Keratinocyte (primary cell): ENCODE data around the gene DMGDH. TPM values are rescaled to one million over a fixed set of nuclear protein-coding genes. Genes with fewer than 3 reads are reported as not detected.

ENCODE experiments used
- DNase-seq: peaks from one replicate; pipeline ENCODE4 v3.0.0-alpha.2; 2011; ENCODE audit warnings: low read depth, missing footprints, low spot score
- FAIRE-seq: peaks from 2 replicates; lab custom pipeline; 2011; peaks lifted over from hg19 to GRCh38; lab: Jason Lieb, UNC
- H2AFZ ChIP-seq: 2 replicates; pipeline ENCODE4 v1.6.0; 2012; ENCODE audit warnings: low read length, control low read depth, inconsistent platforms; ENCODE audit not compliant: control insufficient read depth
- H3K27ac ChIP-seq: 2 replicates; pipeline ENCODE4 v1.5.1; 2011; ENCODE audit warnings: low read length; ENCODE audit not compliant: control insufficient read depth, insufficient read depth
- H3K27me3 ChIP-seq: 3 replicates; pipeline ENCODE4 v1.6.0; 2011; ENCODE audit warnings: low read length; ENCODE audit not compliant: control insufficient read depth, insufficient read depth; ENCODE audit errors: extremely low read depth
- H3K36me3 ChIP-seq, 2 experiments: 2 replicates in 1 of 2; 3 replicates in 1 of 2; pipeline ENCODE4 v1.5.1; 2011; ENCODE audit warnings: low read length in 2 of 2, mild to moderate bottlenecking in 1 of 2; ENCODE audit not compliant: control insufficient read depth in 2 of 2, insufficient read depth in 2 of 2; ENCODE audit errors: extremely low read depth in 1 of 2
- H3K4me1 ChIP-seq: 3 replicates; pipeline ENCODE4 v1.5.1; 2011; ENCODE audit warnings: low read length; ENCODE audit not compliant: control insufficient read depth, insufficient read depth; ENCODE audit errors: extremely low read depth
- H3K4me2 ChIP-seq: 3 replicates; pipeline ENCODE4 v1.6.0; 2011; ENCODE audit warnings: low read depth, low read length; ENCODE audit not compliant: control insufficient read depth, insufficient read depth; ENCODE audit errors: extremely low read depth
- H3K4me3 ChIP-seq, 3 experiments: fragments of 200-600 bp in 1 of 3; sonication (generic) in 1 of 3; 2 replicates in 2 of 3; 3 replicates in 1 of 3; pipeline ENCODE4 v1.5.1; 2011 to 2016; ENCODE audit warnings: low read length in 3 of 3, mild to moderate bottlenecking in 3 of 3, control low read depth in 2 of 3, inconsistent platforms in 1 of 3, low read depth in 1 of 3, mixed read lengths in 1 of 3, mixed run types in 1 of 3, moderate library complexity in 1 of 3; ENCODE audit not compliant: control insufficient read depth in 2 of 3, insufficient read depth in 2 of 3; ENCODE audit errors: extremely low read depth in 1 of 3
- H3K79me2 ChIP-seq: 2 replicates; pipeline ENCODE4 v1.6.0; 2012; ENCODE audit warnings: low read length; ENCODE audit not compliant: control insufficient read depth, insufficient read depth
- H3K9ac ChIP-seq: 3 replicates; pipeline ENCODE4 v1.6.0; 2011; ENCODE audit warnings: low read length; ENCODE audit not compliant: control insufficient read depth, insufficient read depth; ENCODE audit errors: extremely low read depth
- H3K9me1 ChIP-seq: 3 replicates; pipeline ENCODE4 v1.6.0; 2011; ENCODE audit warnings: low read length; ENCODE audit not compliant: control insufficient read depth, insufficient read depth; ENCODE audit errors: extremely low read depth
- H3K9me3 ChIP-seq: 2 replicates; pipeline ENCODE4 v1.5.1; 2012; ENCODE audit warnings: low read depth, low read length; ENCODE audit not compliant: control insufficient read depth
- H4K20me1 ChIP-seq: 3 replicates; pipeline ENCODE4 v1.6.0; 2011; ENCODE audit warnings: low read length; ENCODE audit not compliant: control insufficient read depth, insufficient read depth; ENCODE audit errors: extremely low read depth
- EZH2 ChIP-seq: IDR thresholded peaks from one replicate; pipeline ENCODE4 v1.6.1; 2012; ENCODE audit warnings: inconsistent platforms, mild to moderate bottlenecking, low read length, moderate library complexity
- dilution Hi-C: fragments of 300-500 bp; cut with MboI; formaldehyde crosslinking; loops from one replicate; pipeline ENCODE4 v1.7.0; 2020; ENCODE audit warnings: low sequenced_read_pairs; ENCODE audit not compliant: extremely low pct_ligation_motif_present
- polyA plus RNA-seq, 5 experiments: library from polyadenylated mRNA; depleted of rRNA in 3 of 5; stranded (reverse) in 3 of 5; stranded (forward) in 1 of 5; unstranded in 1 of 5; fragments of >200 nt; gene quantifications; 1 replicate in 1 of 5; 2 replicates in 3 of 5; 3 replicates in 1 of 5; pipeline versions ENCODE4 v1.2.1 to v1.2.3, GENCODE V29; 2011 to 2012; ENCODE audit warnings: missing spikeins in 2 of 5, low read depth in 1 of 5, low replicate concordance in 1 of 5
- TF ChIP-seq, protein P1 (sequence below), 3 experiments: IDR thresholded peaks in 1 of 3; conservative IDR thresholded peaks in 1 of 3; optimal IDR thresholded peaks in 1 of 3; 2 replicates in 2 of 3; 3 replicates in 1 of 3; pipeline versions ENCODE3 to v1.5.1; 2011; ENCODE audit warnings: low read length in 3 of 3, mild to moderate bottlenecking in 3 of 3, moderate library complexity in 2 of 3, control low read depth in 1 of 3, inconsistent platforms in 1 of 3; ENCODE audit not compliant: insufficient read depth in 2 of 3; ENCODE audit errors: extremely low read depth in 1 of 3

Gene DMGDH
- polyA plus RNA-seq, 1 donor (not counting 4 experiments of a cell fraction or from before 2014, with no cell fraction given): 0.20 TPM

DNA sequence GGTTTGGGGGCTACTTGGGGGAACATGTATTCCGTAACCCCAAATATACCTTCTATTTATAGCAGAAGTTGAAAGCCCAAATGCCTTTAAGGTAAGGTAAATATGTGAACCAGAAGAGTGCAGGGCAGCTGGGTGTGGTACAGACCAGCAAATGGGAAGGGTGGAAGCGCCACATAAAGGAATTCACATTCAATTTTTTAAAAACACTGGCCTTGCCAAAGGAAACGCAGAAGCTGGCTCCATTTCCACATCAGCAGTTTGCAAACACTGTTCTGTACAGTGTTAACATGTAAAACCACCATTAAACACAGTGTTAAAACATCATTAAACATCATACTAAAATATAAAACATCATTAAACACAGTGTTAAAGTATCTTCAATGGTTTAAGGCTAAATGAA lies 38.6 kb upstream of the DMGDH start:
- Histone ChIP-seq H3K4me2 (no peak overlapping the region), H3K27ac (no peak overlapping the region), H3K9ac (no peak overlapping the region), H3K79me2 (no peaks in the 10 kb centered on the region), H2AFZ (no peak overlapping the region), H3K9me1 (no peaks in the 10 kb centered on the region), H3K36me3 (no peaks in the 10 kb centered on the region), H3K4me1 (no peaks in the 10 kb centered on the region), H4K20me1 (no peaks in the 10 kb centered on the region), H3K27me3 (peaks cover 25% of the 10 kb centered on the region), H3K9me3 (no peaks in the 10 kb centered on the region), H3K4me3 (no peak overlapping the region)
- no peak for TF ChIP-seq EZH2
- TF ChIP-seq, protein P1, sequence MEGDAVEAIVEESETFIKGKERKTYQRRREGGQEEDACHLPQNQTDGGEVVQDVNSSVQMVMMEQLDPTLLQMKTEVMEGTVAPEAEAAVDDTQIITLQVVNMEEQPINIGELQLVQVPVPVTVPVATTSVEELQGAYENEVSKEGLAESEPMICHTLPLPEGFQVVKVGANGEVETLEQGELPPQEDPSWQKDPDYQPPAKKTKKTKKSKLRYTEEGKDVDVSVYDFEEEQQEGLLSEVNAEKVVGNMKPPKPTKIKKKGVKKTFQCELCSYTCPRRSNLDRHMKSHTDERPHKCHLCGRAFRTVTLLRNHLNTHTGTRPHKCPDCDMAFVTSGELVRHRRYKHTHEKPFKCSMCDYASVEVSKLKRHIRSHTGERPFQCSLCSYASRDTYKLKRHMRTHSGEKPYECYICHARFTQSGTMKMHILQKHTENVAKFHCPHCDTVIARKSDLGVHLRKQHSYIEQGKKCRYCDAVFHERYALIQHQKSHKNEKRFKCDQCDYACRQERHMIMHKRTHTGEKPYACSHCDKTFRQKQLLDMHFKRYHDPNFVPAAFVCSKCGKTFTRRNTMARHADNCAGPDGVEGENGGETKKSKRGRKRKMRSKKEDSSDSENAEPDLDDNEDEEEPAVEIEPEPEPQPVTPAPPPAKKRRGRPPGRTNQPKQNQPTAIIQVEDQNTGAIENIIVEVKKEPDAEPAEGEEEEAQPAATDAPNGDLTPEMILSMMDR (optimal IDR thresholded peaks at IDR 0.05 in 1 of 3, IDR thresholded peaks at IDR 0.05 in 1 of 3, conservative IDR thresholded peaks at IDR 0.05 in 1 of 3; ENCODE audit: extremely low read depth in 1 of 3, insufficient read depth in 2 of 3, low read length in 3 of 3): no peak
- no peak for DNase-seq
- dilution Hi-C loops: no loop called here
- no peak for FAIRE-seq

DNA sequence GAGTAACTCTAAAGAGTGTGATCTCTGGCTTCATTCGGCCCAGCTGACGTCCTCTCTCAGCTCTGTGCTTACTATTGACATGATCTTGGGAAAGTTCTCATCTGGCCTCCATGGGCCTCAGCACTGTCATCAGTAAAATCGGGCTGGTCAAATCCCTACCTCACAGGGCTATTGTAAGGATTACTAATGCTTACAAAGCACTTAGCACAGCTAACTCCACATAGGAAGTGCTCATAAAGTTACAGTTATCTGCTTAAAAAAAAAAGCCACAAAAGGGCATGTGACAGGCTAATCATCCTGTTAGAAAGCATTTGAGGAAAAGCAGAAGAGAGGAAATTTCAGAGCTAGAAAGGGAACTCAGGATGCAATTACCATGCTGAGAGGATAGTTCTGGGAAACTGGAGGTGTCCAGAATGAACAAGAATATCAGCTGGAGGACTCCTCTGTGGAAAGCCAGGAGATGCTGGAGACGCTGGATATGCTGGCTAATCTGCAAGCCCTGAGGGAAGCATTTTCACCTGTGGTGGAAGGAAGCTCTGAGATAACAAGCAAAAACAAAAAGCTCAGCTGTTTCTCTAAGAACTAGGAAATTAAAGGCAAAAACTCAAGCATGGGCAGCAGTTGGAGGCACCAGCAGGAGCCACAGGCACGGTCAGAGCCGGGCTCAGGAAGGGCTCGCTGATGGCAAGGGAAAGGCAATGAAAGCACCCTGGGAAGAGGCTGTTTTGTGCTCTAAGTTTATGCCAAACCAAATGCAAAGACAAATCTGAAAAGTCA lies 37.7 kb upstream of the DMGDH start:
- dilution Hi-C loops: no loop called here
- H3K4me3 ChIP-seq: no peak overlapping the region
- H3K79me2 ChIP-seq: no peaks in the 10 kb centered on the region
- no peak overlapping the region for H2AFZ ChIP-seq
- no peaks in the 10 kb centered on the region for H4K20me1 ChIP-seq
- no peak overlapping the region for H3K9ac ChIP-seq
- TF ChIP-seq, protein P1 (optimal IDR thresholded peaks at IDR 0.05 in 1 of 3, IDR thresholded peaks at IDR 0.05 in 1 of 3, conservative IDR thresholded peaks at IDR 0.05 in 1 of 3; ENCODE audit: extremely low read depth in 1 of 3, insufficient read depth in 2 of 3, low read length in 3 of 3): no peak
- no peak for TF ChIP-seq EZH2
- H3K9me1 ChIP-seq: no peaks in the 10 kb centered on the region
- no peak overlapping the region for H3K27ac ChIP-seq
- H3K4me2 ChIP-seq: no peak overlapping the region
- DNase-seq (no peak), FAIRE-seq (no peak)
- peaks cover 16% of the 10 kb centered on the region for H3K27me3 ChIP-seq
- no peaks in the 10 kb centered on the region for H3K9me3 ChIP-seq
- H3K36me3 ChIP-seq: no peaks in the 10 kb centered on the region
- H3K4me1 ChIP-seq: no peaks in the 10 kb centered on the region
